Hypothalamus (tissue), 51 donors: ENCODE results near the gene KCNAB1.
A peak's percentile ranks its signal among the peaks of the same experiment; 100 is the strongest.

Source experiments
- DNase-seq, 51 donors: peaks; one replicate each; lab custom pipeline; 2025; lab: John Stamatoyannopoulos, UW

The KCNAB1 gene

DNA sequence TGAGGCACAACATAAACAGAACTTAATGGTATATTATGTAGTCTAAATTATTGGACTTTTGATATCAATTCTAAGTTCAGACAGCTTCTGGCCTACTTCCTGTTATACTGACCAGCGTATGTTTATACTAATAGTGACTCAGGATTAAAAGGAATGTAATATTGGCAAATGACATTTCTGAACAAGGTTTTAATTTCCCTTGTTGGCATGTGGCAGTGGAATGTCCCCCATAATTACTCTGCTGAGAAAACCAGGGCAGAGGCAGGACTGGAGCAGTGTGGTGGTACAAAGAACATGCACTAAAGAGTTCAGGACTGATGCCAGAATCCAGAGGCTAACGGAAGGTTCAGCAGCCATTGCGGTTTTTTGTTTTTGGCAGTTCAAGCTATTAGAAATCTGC is 184.0 kb downstream of the KCNAB1 start:
- no peak for DNase-seq

DNA sequence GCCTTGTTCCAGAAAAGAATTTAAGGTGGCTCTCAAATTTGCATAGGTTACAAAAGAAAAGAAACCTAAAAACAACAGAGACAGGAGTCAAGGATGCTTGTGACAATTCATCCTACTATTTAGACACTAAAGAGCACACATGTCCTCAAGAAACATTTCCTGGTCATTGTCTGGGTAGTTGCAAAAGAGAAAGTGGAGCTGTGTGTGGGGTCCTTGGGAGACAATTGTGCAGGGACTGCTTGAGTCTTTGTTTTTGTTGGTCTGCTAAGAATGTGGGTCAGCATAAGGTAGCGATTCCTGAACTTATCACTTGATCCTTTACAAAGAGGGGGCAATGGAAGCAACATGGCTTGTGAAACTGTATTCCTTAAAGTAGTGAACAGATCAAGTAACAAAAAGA is 185.3 kb downstream of the KCNAB1 start:
- DNase-seq: no peak

DNA sequence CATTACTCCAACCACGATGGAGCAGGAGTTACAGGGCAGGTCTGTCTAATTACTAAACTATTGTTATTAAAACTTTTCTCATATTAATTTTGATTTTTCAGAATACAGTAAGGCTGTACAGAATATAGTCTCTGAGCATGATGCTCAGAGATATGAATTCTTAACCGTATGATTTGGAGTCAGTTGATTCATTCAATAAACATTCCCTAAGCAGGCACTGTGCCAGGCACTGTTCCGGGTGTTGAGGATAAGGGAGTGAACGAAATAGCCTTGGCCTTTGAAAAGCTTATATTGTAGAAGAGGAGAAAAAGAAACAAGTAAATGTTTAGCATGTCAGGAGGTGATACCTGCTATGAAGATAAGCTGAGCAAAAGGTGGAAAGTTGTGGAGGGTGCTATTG is 187.3 kb downstream of the KCNAB1 start:
- DNase-seq: no peak

DNA sequence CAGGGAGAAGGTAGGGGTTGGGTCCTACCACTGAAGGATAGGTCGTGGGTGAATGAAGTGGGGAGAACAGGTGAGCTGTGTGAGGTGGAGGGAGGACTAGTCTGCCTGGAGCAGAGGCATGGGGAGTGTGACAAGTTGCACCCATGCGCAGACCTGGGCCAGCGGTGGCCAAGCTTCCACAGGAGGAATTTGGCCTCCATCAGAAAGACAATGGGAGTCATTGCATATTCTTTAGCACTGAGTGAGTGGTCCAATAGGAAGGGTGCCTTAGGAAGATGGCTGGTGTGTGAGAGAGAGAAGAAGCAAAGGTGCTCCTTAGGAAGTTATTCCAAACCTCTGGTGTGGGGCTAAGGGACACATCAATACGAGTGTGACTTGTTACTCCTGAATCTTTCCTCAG is 191.1 kb downstream of the KCNAB1 start:
- DNase-seq: no peak

DNA sequence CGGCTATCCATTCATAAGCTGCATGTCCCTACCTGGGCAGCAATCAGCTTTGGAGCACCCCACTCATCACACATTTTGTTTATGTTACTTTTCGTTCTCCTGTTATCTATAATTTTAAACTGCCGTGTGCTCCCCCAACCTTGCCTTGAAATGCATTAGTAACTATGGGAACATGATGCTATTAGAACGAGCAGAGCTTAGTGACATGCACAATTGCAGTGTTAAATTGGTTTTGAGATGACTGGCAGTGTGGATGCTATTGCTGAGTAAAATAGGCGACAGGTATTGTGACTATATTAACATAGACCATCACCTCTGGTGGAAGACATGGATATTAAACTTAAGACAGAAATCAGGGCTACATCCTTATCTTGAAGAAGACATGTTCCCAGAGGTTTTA is 191.6 kb downstream of the KCNAB1 start:
- peak in 1 of 51 donors; percentile 25 for DNase-seq

DNA sequence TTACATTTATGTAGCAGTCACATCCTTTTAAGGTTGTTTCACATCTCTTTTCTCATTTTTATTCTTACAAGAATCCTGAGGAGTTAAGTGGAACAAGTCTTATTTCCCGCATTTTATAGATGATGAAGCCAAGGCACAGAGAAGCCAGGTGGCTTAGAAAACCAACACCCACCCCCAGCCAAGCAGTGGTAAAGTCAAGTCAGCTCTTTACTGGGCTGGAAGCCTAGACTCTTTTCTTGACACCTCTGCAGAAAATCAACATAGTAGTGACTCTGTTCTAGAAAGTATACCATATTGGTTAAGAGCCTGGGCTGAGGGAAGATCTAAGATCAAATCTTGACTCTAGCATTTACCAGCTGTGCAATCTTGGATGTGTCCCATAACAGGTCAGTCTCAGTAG is 195.7 kb downstream of the KCNAB1 start:
- no peak for DNase-seq

DNA sequence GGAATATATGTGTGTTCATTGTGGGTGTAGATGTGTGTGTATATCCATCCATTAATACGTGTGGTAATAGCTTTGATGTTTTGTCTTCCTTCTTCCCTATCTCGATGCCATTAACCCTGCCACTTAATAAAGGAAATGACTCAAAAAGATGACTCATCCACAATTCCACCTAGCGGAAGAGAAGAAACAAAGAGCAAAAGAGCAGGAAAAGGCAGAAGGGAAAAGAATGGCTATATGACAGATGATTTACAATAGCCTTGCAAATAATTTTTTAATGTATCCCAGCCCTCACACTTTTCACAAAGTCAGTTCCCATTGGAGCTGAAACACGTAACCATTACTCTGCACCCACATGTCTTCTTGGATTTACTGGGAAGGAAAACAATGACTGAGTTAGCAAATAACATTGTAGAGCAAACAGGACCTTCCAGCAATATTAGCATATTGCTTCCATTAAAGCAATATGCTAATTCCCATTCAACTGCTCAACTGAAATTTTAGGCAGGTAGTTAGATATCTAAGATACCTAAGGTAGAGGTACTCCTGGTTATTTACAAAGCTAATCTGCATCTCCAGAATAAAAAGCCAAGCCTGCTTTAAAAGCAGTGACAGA is 197.2 kb downstream of the KCNAB1 start:
- DNase-seq: peak in 1 of 51 donors; percentile 21

DNA sequence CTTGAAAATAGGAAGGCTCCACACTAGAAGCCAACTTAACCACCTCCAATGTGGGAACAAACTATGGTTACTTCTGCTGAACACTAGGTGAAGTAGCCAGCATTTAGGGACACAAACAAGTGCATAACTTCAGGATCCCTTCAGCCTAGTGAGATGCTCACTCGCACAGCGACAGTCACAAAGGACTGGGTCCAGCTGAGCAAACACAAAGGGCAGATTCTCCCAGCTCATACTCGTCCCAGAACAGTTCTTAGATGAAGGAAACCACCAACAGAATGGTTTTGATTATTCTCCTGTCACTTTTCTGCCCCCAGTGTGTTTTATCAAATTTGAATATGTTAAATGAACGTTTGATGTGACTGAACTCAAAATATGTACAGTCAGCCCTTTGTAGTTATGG is 201.6 kb downstream of the KCNAB1 start:
- peak in 24 of 51 donors; percentile 0 to 68 (median 20) for DNase-seq

DNA sequence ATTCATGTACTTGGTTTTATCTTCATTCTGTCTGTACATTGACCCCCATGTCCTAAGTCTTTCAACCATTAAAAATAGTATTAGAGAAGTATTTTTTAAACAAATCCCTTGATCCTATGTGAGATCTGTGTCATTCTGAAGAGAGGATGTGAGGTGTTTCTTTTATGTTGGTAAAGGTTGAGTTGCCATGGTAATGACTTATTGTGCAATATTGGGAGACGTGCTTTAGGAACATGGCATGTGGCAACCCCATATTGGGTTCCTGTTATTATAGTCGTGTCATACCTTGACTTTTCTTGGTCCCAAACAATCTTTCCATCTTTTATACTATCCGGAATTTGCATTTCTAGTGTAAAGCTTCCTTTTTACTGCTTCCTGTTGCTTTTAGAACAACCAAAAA is 203.1 kb downstream of the KCNAB1 start:
- no peak for DNase-seq

DNA sequence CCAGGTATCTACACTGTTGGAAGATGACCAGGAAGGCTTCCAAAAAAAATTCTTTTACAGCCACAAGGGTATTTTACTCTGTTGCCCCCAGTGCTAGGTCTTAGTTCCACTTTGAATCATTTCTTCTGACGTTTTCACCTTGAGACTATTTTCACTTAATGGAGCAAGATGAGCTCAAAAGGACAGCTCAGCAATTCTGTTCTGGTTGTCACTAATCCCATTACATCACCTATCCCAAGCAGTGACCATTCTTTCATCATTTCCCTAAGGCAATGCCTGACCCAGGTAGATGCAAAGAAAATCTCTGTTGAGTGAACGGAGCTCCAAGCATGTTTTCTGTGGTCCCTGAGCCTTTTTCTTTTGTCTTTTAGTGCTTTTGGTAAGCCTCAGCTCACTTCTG is 210.0 kb downstream of the KCNAB1 start:
- DNase-seq: no peak

DNA sequence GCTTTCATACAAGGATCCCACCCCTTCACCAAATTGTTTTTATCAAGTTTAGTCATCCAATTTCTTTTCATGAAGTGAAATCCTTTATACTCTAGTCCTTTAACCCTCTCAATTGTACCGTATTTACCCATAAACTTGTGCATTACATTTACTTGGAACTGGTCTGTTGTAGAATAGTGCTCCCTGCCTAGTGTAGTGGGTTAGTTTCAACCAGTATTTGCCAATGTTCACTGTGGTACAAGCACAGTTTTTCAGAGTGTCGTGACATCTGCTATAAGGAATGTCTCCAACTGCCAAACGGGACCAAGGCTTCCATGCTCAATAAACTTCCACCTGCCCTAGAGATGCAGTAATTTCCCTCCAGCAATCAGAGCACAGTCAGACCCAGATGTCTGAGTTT is 211.9 kb downstream of the KCNAB1 start:
- no peak for DNase-seq

DNA sequence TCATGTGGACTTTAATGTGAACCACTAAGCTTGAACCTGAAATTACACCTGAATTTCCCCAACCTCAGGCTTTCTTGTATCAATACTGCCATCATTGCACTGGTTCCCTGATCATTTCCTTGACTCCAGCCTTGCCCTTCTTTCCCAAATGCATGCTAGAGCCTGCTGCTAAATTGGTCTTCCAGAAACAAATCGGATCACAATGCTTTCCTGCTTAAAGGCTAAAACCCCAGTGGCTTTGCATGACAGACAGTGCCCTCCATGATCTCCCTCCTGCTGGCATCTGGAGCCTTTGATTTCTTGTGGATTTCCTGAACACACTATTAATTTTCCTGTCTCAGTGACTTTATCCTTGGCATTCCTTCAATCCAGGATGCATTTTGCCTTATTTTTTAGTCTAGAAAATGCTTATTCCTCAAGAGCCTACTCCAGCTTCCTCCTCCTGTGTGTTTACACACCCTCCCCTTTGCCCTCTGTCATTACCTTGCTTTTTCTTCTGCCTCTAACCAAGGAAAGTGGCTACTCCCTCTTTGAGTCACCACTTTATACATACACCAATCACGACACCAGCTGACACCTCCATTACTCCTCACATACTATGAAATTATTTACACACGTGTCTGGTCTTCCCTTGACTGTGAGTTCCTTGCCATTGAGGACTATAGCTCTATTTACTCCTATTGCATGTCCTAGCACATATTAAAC is 214.6 kb downstream of the KCNAB1 start:
- DNase-seq: no peak

DNA sequence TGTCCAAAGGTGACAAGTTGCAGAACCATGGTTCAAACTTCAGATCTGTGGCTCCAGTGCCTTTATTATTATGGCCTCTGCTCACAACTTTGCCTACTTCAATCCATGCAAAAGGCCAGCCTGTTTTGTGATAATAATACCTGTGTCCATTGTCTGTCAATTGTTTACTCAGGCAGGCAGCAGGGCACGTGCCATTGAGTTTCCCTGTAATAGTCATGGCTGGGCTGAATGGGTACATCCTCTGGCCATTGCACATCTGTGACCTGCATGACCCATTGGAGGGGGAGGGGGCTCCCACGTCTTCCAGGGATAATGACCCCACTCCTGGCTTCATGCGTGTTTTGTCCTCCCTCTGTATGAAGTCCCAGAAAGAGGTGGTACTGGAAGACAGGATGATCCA is 219.1 kb downstream of the KCNAB1 start:
- DNase-seq: no peak

DNA sequence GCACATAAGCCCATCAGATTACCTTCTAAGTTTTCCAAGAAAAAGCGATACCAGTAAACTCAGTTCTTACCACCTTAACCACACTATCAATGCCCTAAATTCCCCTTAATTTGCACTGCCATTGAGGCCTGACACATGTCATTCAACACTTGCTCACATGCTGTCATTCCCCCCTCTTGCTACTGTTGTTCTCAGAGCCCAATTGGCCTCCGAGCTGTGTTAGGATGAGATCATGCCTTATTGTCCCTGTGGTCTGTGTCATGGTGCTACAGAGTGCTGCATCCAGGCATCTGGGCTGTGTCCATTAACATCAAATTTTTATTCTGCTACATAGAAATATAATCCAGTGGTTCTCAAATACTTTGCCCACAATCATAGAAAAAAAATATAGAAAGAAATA is 221.0 kb downstream of the KCNAB1 start:
- peak in 10 of 51 donors; percentile 3 to 37 (median 10) for DNase-seq

DNA sequence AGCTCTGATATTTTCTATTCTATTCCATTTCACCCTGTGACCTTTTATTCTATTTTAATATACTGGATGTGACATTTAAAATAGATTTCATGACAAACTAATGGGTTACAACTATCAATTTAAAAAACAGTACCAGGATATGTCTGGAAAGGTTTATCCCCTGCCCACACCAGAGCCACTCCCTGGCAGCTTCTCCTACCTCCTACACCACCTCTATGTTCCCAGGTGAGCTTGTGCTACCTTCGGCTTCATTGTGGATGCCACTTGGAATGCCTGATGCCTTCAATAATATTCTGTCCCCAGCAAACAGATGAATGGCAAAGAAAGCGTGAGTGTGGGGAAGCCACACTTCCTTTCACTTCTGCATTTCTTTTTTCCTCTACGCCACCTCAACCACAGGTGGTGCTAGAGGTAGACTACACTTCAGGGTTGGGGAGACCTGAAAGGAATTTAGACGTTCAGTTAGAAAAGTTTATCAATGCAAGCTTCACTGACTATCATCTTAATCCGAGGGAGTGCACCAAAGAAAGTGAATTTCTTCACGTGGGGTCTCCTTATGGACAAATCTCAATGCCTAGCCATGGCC is 221.5 kb downstream of the KCNAB1 start:
- DNase-seq: no peak

DNA sequence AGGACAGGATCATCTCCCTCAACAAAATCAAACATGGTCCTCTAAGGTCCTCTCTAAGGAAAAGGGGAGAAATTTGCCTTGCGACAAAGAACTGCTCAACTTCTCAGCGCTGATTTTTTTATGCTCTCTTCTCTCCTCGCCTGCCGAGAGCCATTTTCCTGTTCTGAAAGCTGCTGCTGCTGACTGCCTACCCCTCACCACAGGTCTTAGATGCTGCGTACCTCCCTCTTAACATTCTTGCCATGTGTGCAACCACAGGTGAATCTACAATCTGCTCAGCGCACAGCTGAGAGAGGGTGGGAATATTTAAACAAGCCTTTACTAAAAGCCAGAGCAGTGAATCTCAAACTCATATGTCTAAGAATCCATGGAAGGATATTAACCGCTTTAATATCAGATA is 223.8 kb downstream of the KCNAB1 start:
- DNase-seq: no peak

DNA sequence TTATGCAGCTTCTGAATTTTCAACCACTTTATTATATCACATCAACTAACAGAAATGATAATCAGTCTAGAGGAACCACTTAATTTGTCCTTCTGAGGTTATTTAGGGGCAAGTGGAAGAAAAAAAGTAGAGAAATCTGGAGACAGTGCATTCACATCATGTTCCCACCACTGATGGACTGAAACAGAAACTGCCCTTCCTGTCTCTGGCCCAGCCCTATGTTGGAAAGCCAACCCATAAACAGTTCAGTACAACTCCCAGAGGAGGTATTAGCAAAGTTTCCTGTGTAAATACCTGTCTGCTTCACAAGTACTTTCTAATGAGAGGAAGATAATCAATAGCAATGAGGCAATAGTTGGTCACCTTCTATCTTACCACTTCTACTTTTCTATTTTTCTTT is 228.7 kb downstream of the KCNAB1 start:
- no peak for DNase-seq

DNA sequence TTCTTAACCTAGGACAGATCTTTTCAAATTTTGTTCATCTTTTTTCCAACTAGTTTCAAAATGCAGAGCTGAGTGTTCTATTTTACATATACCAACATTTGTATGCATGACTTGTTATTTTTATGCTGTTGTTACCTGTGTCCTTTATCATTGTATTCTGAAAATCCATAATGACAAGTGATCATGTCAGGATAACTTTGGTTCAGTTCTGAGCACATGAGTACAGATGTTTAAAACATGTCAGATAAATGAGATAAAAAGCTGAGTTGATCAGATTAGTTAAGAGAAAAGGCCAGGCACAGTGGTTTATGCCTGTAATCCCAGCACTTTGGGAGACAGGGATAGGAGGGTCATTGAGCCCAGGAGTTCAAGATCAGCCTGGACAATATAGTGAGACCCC is 229.6 kb downstream of the KCNAB1 start:
- no peak for DNase-seq

DNA sequence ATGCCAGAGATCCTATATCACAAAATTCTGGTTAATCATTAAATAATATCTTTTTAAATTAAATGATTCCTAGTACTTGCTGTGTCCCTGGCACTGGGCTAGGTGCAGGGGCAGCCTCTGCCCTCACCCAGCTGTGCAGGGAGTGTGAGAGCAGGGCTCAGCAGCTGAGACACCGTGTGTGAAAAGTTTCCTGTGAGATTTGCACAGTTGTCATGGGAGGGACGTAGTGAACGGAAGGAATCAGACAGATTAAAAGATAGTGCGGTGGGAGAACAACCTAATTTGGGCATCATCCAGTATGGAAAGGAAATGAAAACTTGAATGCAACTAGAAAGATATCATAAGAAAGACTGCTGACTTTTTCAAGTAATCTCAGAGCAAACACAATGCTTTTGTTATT is 230.4 kb downstream of the KCNAB1 start:
- DNase-seq: no peak

DNA sequence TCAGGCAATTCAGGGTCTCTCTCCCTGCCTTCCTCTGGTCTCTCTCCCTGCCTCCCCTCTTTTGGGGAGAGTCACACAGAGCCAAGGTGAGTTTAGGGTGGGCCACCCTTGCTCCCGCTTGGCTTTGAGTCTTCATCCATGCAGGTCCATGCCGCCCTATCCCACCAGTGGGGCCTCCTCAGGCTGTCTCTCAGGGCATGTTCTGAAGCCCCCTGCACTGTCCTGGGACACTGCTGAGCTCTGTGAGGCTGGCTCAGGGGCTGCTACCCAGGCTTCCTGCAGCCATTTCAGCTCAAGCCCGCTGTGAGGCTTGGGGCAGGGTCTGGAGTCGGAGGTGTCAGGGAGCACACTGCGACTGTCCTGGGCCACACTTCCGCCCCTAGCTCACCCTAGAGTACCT is 231.4 kb downstream of the KCNAB1 start:
- DNase-seq: no peak

DNA sequence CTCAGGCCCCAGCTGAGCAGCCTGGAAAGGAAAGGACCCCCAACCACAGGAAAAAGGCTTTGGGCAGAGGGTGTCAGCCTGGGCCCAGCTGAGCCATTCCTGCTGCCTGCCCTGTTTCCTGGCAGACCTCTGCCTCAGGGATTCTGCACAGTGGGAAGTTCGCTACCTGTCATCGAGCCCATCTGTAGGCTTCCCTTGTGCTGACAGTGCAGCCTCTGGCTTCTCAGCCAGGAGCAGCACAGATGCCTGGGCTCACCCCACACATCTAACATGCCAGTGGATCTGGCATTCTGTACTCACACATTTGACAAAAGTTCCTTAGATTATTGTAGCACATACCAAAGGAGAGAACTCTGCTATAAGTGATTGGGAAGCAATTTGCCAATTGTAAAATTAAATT is 232.3 kb downstream of the KCNAB1 start:
- no peak for DNase-seq

DNA sequence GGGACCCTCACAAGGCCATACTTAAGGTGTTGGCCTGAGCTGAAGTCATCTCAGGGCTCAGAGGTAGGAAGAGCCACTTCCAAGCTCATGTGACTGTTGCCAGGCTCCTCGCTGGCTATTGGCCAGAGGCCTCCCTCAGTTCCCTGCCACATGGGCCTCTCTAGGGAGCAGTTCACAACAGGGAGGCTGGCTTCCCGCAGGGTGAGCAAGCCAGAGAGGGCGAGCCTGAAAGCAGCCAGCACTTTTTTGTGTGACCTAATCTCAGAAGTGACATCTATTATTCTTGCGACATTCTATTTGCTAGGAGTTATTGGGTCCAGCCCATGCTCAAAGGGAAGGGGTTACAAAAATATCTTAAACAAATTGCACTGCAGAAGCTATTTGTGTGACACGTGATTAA is 233.2 kb downstream of the KCNAB1 start:
- DNase-seq: no peak
